Measurements from ENCODE around the gene PROM1.

Gene PROM1

DNA sequence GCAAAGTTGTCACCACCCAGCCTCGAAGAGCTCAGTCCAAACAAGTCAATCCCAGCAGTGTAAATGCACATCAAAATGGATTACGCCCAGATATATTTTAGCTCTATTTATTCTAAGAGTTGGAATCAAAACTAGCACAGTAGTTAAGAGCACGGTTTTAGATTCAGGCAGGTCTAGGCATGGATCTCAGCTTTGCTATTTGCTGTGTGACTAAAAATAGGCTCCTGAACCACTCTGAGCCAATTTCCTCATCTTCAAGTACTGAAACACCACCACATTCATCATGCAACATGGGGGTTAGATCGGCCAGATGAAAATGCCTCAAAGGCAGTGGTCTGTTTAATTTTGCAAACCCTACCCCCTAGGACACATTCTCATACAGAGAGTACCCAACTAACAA is 65.0 kb downstream of the PROM1 start:
- no peak overlapping the region for H3K27ac ChIP-seq
- TF ChIP-seq, protein P1, sequence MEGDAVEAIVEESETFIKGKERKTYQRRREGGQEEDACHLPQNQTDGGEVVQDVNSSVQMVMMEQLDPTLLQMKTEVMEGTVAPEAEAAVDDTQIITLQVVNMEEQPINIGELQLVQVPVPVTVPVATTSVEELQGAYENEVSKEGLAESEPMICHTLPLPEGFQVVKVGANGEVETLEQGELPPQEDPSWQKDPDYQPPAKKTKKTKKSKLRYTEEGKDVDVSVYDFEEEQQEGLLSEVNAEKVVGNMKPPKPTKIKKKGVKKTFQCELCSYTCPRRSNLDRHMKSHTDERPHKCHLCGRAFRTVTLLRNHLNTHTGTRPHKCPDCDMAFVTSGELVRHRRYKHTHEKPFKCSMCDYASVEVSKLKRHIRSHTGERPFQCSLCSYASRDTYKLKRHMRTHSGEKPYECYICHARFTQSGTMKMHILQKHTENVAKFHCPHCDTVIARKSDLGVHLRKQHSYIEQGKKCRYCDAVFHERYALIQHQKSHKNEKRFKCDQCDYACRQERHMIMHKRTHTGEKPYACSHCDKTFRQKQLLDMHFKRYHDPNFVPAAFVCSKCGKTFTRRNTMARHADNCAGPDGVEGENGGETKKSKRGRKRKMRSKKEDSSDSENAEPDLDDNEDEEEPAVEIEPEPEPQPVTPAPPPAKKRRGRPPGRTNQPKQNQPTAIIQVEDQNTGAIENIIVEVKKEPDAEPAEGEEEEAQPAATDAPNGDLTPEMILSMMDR (conservative IDR thresholded peaks at IDR 0.05): no peak

DNA sequence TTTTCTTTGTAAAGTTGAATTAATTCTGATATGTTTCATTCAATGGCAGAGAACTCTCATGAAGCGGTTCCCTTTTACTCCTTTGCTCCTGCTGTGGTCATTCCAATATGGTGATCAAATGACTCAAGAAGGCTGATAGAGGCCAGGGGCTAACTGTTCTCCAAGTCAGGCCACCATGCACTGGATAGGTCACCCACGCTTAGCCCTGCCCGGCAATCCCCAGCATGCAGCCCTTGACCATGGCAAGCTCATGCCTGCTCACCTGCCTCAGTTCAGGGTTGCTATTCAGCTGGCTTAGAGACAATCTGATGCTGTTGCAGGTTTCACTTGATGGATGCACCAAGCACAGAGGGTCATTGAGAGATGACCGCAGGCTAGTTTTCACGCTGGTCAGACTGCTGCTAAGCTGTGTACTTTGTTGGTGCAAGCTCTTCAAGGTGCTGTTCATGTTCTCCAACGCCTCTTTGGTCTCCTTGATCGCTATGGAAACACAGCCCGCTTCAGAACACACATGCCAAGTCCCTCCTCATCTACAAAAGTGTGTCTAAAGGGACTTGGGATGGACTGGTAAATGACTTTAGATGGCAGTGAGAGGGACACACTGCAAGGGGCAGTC is 65.7 kb downstream of the PROM1 start:
- no peak overlapping the region for H3K27ac ChIP-seq
- TF ChIP-seq, protein P1 (conservative IDR thresholded peaks at IDR 0.05): no peak

DNA sequence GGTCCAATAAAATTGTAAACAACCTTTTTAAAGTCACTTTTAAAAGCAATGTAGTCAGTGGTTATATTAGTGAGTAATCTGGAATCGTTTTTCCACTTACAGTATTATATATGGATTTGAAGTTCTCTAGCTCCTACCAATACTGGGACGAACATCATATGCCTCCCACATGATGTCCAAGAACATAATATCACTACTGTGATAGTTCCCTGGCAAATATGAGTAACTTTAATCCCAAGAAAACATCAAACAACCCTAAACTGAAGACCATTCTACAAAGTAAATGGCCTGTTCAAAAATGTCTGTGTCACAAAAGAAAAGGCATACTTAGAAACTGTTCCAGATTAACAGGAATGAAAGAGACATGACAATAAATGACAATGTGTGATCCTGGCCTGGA is 67.3 kb downstream of the PROM1 start:
- H3K27ac ChIP-seq: no peak overlapping the region
- TF ChIP-seq, protein P1 (conservative IDR thresholded peaks at IDR 0.05): no peak

DNA sequence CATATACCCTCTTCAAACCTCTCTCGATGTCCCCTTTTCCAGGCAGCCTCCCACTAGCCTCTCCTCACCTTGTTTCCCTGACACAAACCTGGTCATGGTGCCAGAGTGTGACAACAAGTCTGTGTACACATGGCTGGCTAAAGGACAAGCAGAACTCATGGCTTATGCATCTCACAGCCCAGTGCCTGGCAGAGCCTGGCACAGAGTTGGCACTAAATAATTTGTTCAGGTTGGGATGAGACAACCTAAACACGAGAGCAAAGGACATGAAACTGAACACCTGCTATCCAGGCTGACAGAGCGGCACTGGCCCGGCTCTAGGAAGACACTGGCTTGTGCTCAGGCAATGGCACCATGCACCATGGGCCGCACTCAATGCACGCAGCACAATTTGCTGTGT is 72.7 kb downstream of the PROM1 start:
- H3K27ac ChIP-seq: no peak overlapping the region
- TF ChIP-seq, protein P1 (conservative IDR thresholded peaks at IDR 0.05): no peak

DNA sequence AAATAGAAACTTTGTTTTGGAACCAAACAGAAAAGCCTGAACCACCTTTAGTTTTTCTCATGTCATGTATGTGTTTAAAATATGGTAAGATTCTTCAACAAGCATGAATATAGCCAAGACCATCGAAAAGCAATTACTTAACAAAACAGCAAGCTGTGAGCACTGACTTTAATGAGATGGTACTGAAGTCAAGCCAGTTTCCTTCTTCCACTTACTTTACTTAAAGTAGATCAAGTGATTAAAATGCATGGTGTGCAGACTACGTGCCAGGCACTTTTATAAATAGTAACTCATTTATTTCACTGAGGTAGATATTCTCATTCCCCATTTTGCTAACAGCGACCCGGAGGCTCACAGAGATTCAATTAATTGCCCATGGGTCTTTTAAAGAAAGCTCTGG is 74.7 kb downstream of the PROM1 start:
- TF ChIP-seq, protein P1 (conservative IDR thresholded peaks at IDR 0.05): no peak
- H3K27ac ChIP-seq: no peak overlapping the region

DNA sequence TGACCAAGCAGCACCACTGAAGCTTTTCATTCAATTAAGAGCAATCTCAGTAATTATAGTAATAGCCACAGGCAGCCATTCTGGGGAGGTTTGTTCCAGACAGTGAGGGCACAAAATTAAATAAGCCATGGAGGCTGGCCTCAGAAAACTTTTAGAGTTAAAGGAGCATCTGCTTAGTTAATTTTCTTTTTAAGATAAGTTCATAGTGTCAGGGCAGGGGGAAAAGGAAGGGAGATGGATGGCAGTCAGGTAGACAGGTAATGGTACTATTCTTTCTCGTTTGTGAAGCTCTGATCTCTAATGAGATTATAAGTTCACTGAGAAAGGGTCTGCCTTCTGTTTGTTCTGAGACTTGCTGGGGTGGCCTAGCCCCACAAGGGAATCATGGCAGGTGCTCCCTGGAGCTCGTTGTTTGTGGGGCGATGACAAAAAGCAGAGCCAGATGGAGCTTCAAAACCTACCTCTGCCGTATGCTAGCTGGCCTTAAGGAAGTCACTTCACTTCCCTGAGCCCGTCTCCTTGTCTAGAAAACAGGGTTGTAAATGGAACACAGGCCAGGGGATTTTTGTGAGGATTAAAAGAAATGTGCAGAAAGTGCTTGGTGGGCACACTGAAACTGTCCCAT is 76.2 kb downstream of the PROM1 start:
- TF ChIP-seq, protein P1 (conservative IDR thresholded peaks at IDR 0.05): no peak
- H3K27ac ChIP-seq: no peak overlapping the region

DNA sequence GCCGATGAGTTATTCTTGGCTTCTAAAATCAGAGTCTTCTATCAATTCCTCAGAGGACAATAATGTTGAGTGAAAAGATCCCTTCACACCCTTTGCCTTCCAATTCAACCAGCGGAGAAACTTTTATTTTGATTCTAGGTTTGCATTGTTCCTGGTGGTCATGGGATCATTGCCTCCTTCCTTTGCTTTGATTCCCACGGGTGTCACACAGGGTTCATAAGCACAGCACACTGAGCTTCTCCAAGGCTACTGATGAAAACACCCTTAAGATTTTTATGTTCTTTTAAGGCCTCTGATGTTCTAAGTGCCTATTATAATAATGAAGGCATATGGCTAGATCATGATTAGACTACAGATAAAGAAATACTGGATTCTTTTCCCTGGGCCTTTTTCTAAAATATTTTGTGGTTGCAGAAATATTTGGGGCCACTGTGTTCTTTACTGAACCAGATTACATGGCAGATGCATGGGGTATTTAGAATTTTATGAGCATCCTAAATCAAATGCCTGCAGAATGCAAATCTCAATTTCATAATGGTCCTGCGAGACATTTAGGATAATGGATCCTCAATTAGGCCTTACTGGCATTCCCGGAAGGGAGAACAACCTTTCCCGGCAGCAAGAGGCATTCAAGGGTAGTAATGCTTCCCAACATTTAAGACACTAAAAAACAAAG is 76.9 kb downstream of the PROM1 start:
- TF ChIP-seq, protein P1 (conservative IDR thresholded peaks at IDR 0.05): no peak
- H3K27ac ChIP-seq: no peak overlapping the region

Data from VCaP (cell line).